Nephron (organoid): Measurements from ENCODE around the gene ERVMER34-1.
A peak's percentile ranks its signal among the peaks of the same experiment; 100 is the strongest.

Source experiments
- H3K27ac Mint-ChIP-seq, 3 experiments: 2 replicates each; pipeline ENCODE4 v1.8.0; 2020; ENCODE audit warnings: mixed read lengths in 3 of 3, mild to moderate bottlenecking in 2 of 3, moderate library complexity in 1 of 3
- H3K27me3 Mint-ChIP-seq: 2 replicates; pipeline ENCODE4 v1.8.0; 2021; ENCODE audit warnings: low read depth, mild to moderate bottlenecking, moderate library complexity, mixed read lengths
- H3K36me3 Mint-ChIP-seq: 2 replicates; pipeline ENCODE4 v1.8.0; 2020; ENCODE audit warnings: low read depth, mixed read lengths
- H3K4me1 Mint-ChIP-seq: 2 replicates; pipeline ENCODE4 v1.8.0; 2020; ENCODE audit warnings: mixed read lengths
- H3K4me3 Mint-ChIP-seq, 3 experiments: 2 replicates each; pipeline ENCODE4 v1.8.0; 2020; ENCODE audit warnings: mild to moderate bottlenecking in 3 of 3, mixed read lengths in 3 of 3, moderate library complexity in 2 of 3
- H3K9me3 Mint-ChIP-seq: 2 replicates; pipeline ENCODE4 v1.8.0; 2020; ENCODE audit warnings: mixed read lengths
- TF ChIP-seq, protein P1 (sequence below), 3 experiments: fragments of 200-600 bp; sonication (generic); IDR thresholded peaks; one replicate each; pipeline ENCODE4 v1.5.0; 2021; ENCODE audit warnings: antibody characterized with exemption in 3 of 3; ENCODE audit not compliant: unreplicated experiment in 3 of 3

ERVMER34-1 gene

DNA sequence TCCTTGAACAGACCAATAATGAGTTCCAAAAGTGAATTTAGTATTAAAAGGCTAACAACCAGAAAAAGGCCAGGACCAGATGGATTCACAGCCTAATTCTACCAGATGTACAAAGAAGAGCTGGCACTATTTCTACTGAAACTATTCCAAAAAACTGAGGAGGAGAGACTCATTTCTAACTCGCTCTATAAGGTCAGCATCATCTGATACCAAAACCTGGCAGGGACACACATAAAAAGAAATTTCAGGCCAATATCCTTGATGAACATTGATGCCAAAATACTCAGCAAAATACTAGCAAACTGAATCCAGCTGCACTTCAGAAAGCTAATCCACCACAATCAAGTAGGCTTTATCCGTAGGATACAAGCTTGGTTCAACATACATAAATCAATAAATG is 56.3 kb downstream of the ERVMER34-1 start:
- Mint-ChIP-seq H3K27ac (peak overlapping the region in 1 of 3 experiments; percentile 78), H3K4me3 (no peak overlapping the region), H3K4me1 (peaks cover 9% of the 10 kb centered on the region), H3K9me3 (peaks cover 30% of the 10 kb centered on the region), H3K27me3 (no peaks in the 10 kb centered on the region), H3K36me3 (peaks cover 10% of the 10 kb centered on the region)
- TF ChIP-seq, protein P1, sequence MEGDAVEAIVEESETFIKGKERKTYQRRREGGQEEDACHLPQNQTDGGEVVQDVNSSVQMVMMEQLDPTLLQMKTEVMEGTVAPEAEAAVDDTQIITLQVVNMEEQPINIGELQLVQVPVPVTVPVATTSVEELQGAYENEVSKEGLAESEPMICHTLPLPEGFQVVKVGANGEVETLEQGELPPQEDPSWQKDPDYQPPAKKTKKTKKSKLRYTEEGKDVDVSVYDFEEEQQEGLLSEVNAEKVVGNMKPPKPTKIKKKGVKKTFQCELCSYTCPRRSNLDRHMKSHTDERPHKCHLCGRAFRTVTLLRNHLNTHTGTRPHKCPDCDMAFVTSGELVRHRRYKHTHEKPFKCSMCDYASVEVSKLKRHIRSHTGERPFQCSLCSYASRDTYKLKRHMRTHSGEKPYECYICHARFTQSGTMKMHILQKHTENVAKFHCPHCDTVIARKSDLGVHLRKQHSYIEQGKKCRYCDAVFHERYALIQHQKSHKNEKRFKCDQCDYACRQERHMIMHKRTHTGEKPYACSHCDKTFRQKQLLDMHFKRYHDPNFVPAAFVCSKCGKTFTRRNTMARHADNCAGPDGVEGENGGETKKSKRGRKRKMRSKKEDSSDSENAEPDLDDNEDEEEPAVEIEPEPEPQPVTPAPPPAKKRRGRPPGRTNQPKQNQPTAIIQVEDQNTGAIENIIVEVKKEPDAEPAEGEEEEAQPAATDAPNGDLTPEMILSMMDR (IDR thresholded peaks at IDR 0.05; ENCODE audit: unreplicated experiment in 3 of 3): no peak

DNA sequence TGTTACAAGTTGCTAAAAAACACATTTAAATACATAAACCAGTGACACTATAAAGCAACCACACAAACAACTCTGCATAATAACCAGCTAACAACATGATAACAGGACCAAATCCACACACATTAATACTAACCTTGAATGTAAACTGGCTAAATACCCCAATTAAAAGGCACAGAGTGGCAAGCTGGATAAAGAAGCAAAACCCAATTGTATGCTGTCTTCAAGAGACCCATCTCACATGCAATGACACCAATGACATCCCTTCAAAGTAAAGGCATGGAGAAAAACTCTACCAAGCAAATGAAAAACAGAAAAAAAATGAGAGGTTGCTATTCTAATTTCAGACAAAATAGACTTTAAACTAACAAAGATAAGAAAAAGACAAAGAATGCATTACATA is 57.7 kb downstream of the ERVMER34-1 start:
- H3K9me3 Mint-ChIP-seq: peaks cover 30% of the 10 kb centered on the region
- no peak overlapping the region for H3K4me3 Mint-ChIP-seq
- peaks cover 9% of the 10 kb centered on the region for H3K4me1 Mint-ChIP-seq
- H3K27ac Mint-ChIP-seq: no peak overlapping the region
- TF ChIP-seq, protein P1 (IDR thresholded peaks at IDR 0.05; ENCODE audit: unreplicated experiment in 3 of 3): no peak
- H3K27me3 Mint-ChIP-seq: no peaks in the 10 kb centered on the region
- H3K36me3 Mint-ChIP-seq: peaks cover 10% of the 10 kb centered on the region
